Adrenal gland (tissue), 12 donors: ENCODE measurements around the gene CDYL2. TPM values are rescaled to one million over a fixed set of nuclear protein-coding genes. Genes with fewer than 3 reads are reported as not detected.
"Not testable (repeated sequence)": the region's sequence is repeated elsewhere in the genome, so short reads cannot be mapped to it uniquely, and the experiment has no call there.

Source experiments
- DNase-seq, 7 donors: peaks; one replicate each; pipeline ENCODE4 v3.0.0-alpha.2; 2019 to 2020
- H3K27ac ChIP-seq, 5 donors: fragments of 200-600 bp; sonication (generic) in 4 of 5; 1 replicate in 3 of 5; 2 replicates in 2 of 5; pipeline versions ENCODE4 v1.5.1 to v1.8.0; 2016 to 2020; ENCODE audit warnings: mild to moderate bottlenecking in 1 of 5
- H3K27me3 ChIP-seq: fragments of 200-600 bp; 2 replicates; pipeline ENCODE4 v1.8.0; 2021
- H3K36me3 ChIP-seq, 2 donors: fragments of 200-600 bp; replicated peaks in 1 of 2; 1 replicate in 1 of 2; 2 replicates in 1 of 2; pipeline versions ENCODE4 v1.5.1 to v1.8.0; 2018 to 2022
- H3K4me1 ChIP-seq, 2 donors: fragments of 200-600 bp; replicated peaks in 1 of 2; 1 replicate in 1 of 2; 2 replicates in 1 of 2; pipeline versions ENCODE4 v1.5.1 to v1.8.0; 2018 to 2021
- H3K4me3 ChIP-seq, 4 donors: fragments of 200-600 bp; sonication (generic) in 3 of 4; one replicate each; pipeline ENCODE4 v1.5.1; 2016 to 2018
- H3K9me3 ChIP-seq, 3 donors: fragments of 200-600 bp; sonication (generic) in 1 of 3; replicated peaks in 1 of 3; 1 replicate in 2 of 3; 2 replicates in 1 of 3; pipeline versions ENCODE4 v1.5.1 to v1.8.0; 2016 to 2021
- POLR2A ChIP-seq, 2 donors: fragments of 450-650 bp; IDR thresholded peaks; one replicate each; pipeline ENCODE4 v1.6.1; 2017; ENCODE audit warnings: antibody characterized with exemption in 2 of 2, mild to moderate bottlenecking in 2 of 2, moderate library complexity in 1 of 2
- WGBS, 4 donors: extraction: QIAGEN DNeasy Blood & Tissue Kit in 2 of 4; methylation state at CpG; one replicate each; pipeline versions ENCODE4 v1.1.5 to v1.1.7; 2013 to 2017; 5-methylcytosine and 5-hydroxymethylcytosine counted together
- intact Hi-C, 2 donors: fragments of 100-400 bp; cut with DNase I; formaldehyde crosslinking; loops; one replicate each; pipeline versions ENCODE4 v1.14.1 to v1.15.0; 2022 to 2023
- polyA plus RNA-seq, 3 donors: library from polyadenylated mRNA; stranded (reverse); fragments of 200-250 nt in 2 of 3; fragments of 350-450 nt in 1 of 3; fragmentation: Illumina TruSeq in 1 of 3; extraction: RNeasy Lipid Tissue Mini Kit (QIAGEN cat#74804) in 1 of 3; gene quantifications; one replicate each; pipeline ENCODE4 v1.2.3, GENCODE V29; 2013 to 2014
- total RNA-seq, 9 donors: library from RNA; depleted of rRNA in 4 of 9; stranded (reverse); fragments of >200 nt in 4 of 9; fragments of 120-200 nt in 1 of 9; fragmentation: NEBNext Ultra II Directional in 1 of 9; extraction: Animal tissue kit (Norgen Biotek cat#: 25700) in 1 of 9; gene quantifications; one replicate each; pipeline versions ENCODE4 v1.1.0 to v1.2.4, GENCODE V29; 2013 to 2023
- TF ChIP-seq, protein P1 (sequence below), 6 experiments: fragments of 450-650 bp in 4 of 6; fragments of 200-600 bp in 2 of 6; sonication (generic) in 1 of 6; IDR thresholded peaks; 1 replicate in 5 of 6; 2 replicates in 1 of 6; pipeline versions ENCODE4 v1.5.1 to v1.8.0; 2016 to 2021; ENCODE audit warnings: antibody characterized with exemption in 6 of 6, mild to moderate bottlenecking in 2 of 6, moderate library complexity in 1 of 6
- donor health status: healthy with polysubstance abuse.
- donor health status: Bipolar disorder and iron deficiency.
- donor health status: DM: yes; HTN: yes; CAD: no.
- donor health status: DM: no; HTN: no; CAD: no.
- donor health status: DM: no; HTN: no; CAD: no.
- donor health status: DM: yes; HTN: yes; CAD: no.

CDYL2 gene
- total and polyA plus RNA-seq, 12 donors, result 0.61 to 14.0 (median 7.6) TPM

DNA sequence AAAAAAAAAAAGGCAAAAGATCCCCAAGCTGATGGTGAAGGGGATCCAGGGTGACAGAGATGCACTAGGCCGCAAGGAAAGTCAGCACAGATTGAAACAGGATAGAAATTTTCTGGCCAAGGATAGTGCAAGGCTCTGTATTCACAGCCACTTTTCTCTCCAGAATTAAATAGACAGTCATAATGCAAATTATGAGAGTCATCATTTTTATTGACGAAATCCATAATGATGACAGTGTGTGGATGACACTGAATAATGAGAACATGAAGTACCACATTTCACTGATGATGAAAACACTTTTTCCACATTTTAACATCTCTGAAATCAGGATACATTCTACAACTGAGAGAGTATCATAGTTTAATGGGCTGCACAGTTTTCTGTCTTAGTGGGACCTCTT, 72.5 kb downstream of the CDYL2 start:
- 91 to 94% (median 91%) methylated on average over 2 of the region's 2 CpGs for WGBS, 4 donors
- TF ChIP-seq, protein P1, sequence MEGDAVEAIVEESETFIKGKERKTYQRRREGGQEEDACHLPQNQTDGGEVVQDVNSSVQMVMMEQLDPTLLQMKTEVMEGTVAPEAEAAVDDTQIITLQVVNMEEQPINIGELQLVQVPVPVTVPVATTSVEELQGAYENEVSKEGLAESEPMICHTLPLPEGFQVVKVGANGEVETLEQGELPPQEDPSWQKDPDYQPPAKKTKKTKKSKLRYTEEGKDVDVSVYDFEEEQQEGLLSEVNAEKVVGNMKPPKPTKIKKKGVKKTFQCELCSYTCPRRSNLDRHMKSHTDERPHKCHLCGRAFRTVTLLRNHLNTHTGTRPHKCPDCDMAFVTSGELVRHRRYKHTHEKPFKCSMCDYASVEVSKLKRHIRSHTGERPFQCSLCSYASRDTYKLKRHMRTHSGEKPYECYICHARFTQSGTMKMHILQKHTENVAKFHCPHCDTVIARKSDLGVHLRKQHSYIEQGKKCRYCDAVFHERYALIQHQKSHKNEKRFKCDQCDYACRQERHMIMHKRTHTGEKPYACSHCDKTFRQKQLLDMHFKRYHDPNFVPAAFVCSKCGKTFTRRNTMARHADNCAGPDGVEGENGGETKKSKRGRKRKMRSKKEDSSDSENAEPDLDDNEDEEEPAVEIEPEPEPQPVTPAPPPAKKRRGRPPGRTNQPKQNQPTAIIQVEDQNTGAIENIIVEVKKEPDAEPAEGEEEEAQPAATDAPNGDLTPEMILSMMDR (IDR thresholded peaks at IDR 0.05), result no peak
- TF ChIP-seq POLR2A (IDR thresholded peaks at IDR 0.05), result no peak

DNA sequence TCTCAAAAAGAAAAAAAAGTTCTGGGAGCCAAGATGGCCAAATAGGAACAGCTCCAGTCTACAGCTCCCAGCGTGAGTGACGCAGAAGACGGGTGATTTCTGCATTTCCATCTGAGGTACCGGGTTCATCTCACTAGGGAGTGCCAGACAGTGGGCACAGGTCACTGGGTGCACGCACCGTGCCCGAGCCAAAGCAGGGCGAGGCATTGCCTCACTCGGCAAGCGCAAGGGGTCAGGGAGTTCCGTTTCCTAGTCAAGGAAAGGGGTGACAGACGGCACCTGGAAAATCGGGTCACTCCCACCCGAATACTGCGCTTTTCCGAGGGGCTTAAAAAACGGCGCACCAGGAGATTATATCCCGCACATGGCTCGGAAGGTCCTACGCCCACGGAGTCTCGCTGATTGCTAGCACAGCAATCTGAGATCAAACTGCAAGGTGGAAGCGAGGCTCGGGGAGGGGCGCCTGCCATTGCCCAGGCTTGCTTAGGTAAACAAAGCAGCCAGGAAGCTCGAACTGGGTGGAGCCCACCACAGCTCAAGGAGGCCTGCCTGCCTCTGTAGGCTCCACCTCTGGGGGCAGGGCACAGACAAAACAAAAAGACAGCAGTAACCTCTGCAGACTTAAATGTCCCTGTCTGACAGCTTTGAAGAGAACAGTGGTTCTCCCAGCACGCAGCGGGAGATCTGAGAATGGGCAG, 77.2 kb downstream of the CDYL2 start:
- intact Hi-C loops, H3K4me3 ChIP-seq, H3K9me3 ChIP-seq, H3K27ac ChIP-seq, H3K27me3 ChIP-seq, H3K4me1 ChIP-seq, DNase-seq, H3K36me3 ChIP-seq: not testable (repeated sequence)
- 94 to 98% (median 95%) methylated on average over 22 to 29 of the region's 29 CpGs for whole genome bisulfite sequencing, 4 donors

More for the DNA sequence above, 72.5 kb downstream of the CDYL2 start:
- Histone ChIP-seq H3K27ac (no peak overlapping the region), H3K4me1 (no peaks in the 10 kb centered on the region), H3K4me3 (no peak overlapping the region), H3K27me3 (no peaks in the 10 kb centered on the region), H3K36me3 (no peaks in the 10 kb centered on the region), H3K9me3 (no peaks in the 10 kb centered on the region)
- intact Hi-C loops, result no loop called here
- no peak for DNase-seq

DNA sequence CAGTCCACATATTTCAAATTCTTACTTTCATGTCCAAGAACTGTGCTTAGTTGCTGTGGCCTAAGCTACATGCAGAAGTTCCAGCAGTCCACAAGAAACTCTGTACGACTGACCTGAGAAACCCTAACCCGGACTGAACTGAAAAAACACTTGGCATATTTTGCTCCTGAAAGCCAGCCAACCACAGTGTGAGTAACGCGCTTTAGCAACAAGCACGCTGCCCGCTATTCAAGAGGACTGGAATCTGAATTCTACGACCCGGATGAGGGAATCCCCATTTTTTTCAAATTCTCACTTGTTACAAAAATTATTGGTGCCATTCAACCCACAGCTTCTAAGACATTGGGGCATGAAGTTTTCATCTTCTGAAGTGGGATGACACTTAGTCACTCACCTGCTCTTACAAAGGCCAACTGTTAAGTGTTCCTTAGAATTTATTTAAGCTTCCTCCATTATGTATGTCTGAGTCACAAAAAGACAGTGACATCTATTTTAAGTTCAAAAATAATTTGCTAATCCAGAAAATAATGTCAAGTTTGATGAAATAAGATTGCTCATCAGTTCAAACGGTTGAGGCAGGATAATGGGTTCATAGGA, 78.7 kb downstream of the CDYL2 start:
- Histone ChIP-seq H3K27ac (no peak overlapping the region), H3K4me3 (no peak overlapping the region), H3K27me3 (no peaks in the 10 kb centered on the region), H3K36me3 (no peaks in the 10 kb centered on the region), H3K9me3 (no peaks in the 10 kb centered on the region), H3K4me1 (no peaks in the 10 kb centered on the region)
- intact Hi-C loops, result no loop called here
- WGBS, 4 donors, result 89 to 90% (median 90%) methylated on average over 9 of the region's 9 CpGs
- TF ChIP-seq, protein P1 (IDR thresholded peaks at IDR 0.05), result no peak
- TF ChIP-seq POLR2A (IDR thresholded peaks at IDR 0.05), result no peak
- no peak for DNase-seq

GRCh38 chr16:80723981-80724380, 80.4 kb downstream of the CDYL2 start:
- Histone ChIP-seq H3K9me3 (no peaks in the 10 kb centered on the region), H3K27ac (no peak overlapping the region), H3K36me3 (no peaks in the 10 kb centered on the region), H3K4me1 (no peaks in the 10 kb centered on the region), H3K27me3 (no peaks in the 10 kb centered on the region), H3K4me3 (no peak overlapping the region)
- intact Hi-C loops, result no loop called here
- TF ChIP-seq, protein P1 (IDR thresholded peaks at IDR 0.05), result no peak
- TF ChIP-seq POLR2A (IDR thresholded peaks at IDR 0.05), result no peak
- DNase-seq, result no peak

DNA sequence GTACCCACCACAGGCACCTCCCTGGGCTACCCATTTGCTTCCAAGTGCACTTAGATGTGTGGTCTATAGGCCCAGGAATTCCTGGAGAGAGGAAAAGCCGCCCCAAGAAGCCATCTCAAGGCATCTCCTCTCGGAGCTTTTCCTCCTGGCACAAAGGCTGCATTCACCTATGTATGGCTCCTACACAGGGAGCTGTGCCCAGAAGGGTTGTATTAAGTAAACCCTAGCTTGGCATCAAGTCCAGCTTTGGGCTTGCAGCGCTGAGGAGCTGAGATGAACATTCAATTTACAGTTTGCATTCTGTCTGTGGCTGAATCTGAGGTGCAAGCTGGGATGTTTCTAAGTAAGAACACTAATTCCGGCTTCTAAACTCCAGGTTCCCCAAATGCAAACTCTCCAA, 81.3 kb downstream of the CDYL2 start:
- intact Hi-C loops, result no loop called here
- no peak overlapping the region for H3K27ac ChIP-seq
- H3K4me3 ChIP-seq, result no peak overlapping the region
- WGBS, 4 donors, result 85 to 94% (median 88%) methylated on average over 3 to 4 of the region's 4 CpGs
- H3K4me1 ChIP-seq, result no peaks in the 10 kb centered on the region
- no peaks in the 10 kb centered on the region for H3K36me3 ChIP-seq
- DNase-seq, result no peak
- H3K27me3 ChIP-seq, result no peaks in the 10 kb centered on the region
- no peaks in the 10 kb centered on the region for H3K9me3 ChIP-seq
- TF ChIP-seq POLR2A (IDR thresholded peaks at IDR 0.05), result no peak
- TF ChIP-seq, protein P1 (IDR thresholded peaks at IDR 0.05), result no peak
